Endothelial cell of umbilical vein (primary cell): Measurements from ENCODE around the gene AVPR2. TPM values are rescaled to one million over a fixed set of nuclear protein-coding genes. Genes with fewer than 3 reads are reported as not detected.

ENCODE experiments used
- BruUV-seq: library from RNA; stranded (reverse); fragments of 400-500 nt; replicated peaks from 2 replicates; lab custom pipeline; 2021; lab: Mats Ljungman, UMichigan
- CTCF ChIA-PET: fragments of 300-600, 350-600 bp; sonication (Branson Sonifier 250); formaldehyde crosslinking; loops from one replicate; lab custom pipeline; 2021; ENCODE audit warnings: antibody characterized with exemption, inconsistent platforms; lab: Charles Lee
- POLR2A ChIA-PET: fragments of 300-600, 350-600 bp; sonication (Branson Sonifier 250); formaldehyde crosslinking; loops from one replicate; lab custom pipeline; 2021; ENCODE audit warnings: antibody characterized with exemption, inconsistent platforms; lab: Charles Lee
- DNase-seq: peaks from one replicate; pipeline ENCODE4 v3.0.0-alpha.2; 2011; ENCODE audit warnings: low read depth, low spot score
- FAIRE-seq: peaks from 2 replicates; lab custom pipeline; 2011; peaks lifted over from hg19 to GRCh38; lab: Jason Lieb, UNC
- H2AFZ ChIP-seq: 2 replicates; pipeline ENCODE4 v1.6.0; 2012; ENCODE audit warnings: low read depth, low read length, control low read depth, inconsistent platforms
- H3K27ac ChIP-seq: 2 replicates; pipeline ENCODE4 v1.5.1; 2011; ENCODE audit warnings: low read depth, mild to moderate bottlenecking, control low read depth, low read length, moderate library complexity; ENCODE audit not compliant: insufficient read depth
- H3K27me3 ChIP-seq, 2 experiments: 2 replicates each; pipeline versions ENCODE4 v1.6.0 to v1.6.1; 2011; ENCODE audit warnings: low read length in 2 of 2, mixed read lengths in 1 of 2; ENCODE audit not compliant: control insufficient read depth in 2 of 2, insufficient read depth in 2 of 2
- H3K36me3 ChIP-seq, 2 experiments: 2 replicates in 1 of 2; 3 replicates in 1 of 2; pipeline ENCODE4 v1.5.1; 2011; ENCODE audit warnings: low read length in 2 of 2, mild to moderate bottlenecking in 1 of 2, moderate library complexity in 1 of 2; ENCODE audit not compliant: control insufficient read depth in 2 of 2, insufficient read depth in 2 of 2; ENCODE audit errors: extremely low read depth in 1 of 2
- H3K4me1 ChIP-seq: 3 replicates; pipeline ENCODE4 v1.5.1; 2011; ENCODE audit warnings: mild to moderate bottlenecking, low read length; ENCODE audit not compliant: control insufficient read depth, insufficient read depth; ENCODE audit errors: extremely low read depth
- H3K4me2 ChIP-seq: 2 replicates; pipeline ENCODE4 v1.6.1; 2011; ENCODE audit warnings: low read length, control low read depth, mixed read lengths; ENCODE audit not compliant: insufficient read depth
- H3K4me3 ChIP-seq, 3 experiments: fragments of 200-600 bp in 1 of 3; sonication (generic), shearing (Covaris generic) in 1 of 3; replicated peaks in 1 of 3; 2 replicates each; pipeline ENCODE4 v1.5.1; 2011 to 2016; ENCODE audit warnings: control low read depth in 3 of 3, low read length in 3 of 3, mild to moderate bottlenecking in 2 of 3, inconsistent platforms in 1 of 3, low read depth in 1 of 3, moderate library complexity in 1 of 3; ENCODE audit not compliant: insufficient read depth in 1 of 3
- H3K79me2 ChIP-seq: 2 replicates; pipeline ENCODE4 v1.6.0; 2012; ENCODE audit warnings: low read length, inconsistent platforms; ENCODE audit not compliant: control insufficient read depth, insufficient read depth
- H3K9ac ChIP-seq: replicated peaks from 2 replicates; pipeline ENCODE3; 2011; ENCODE audit warnings: low read length, control low read depth; ENCODE audit not compliant: insufficient read depth; ENCODE audit errors: extremely low read depth
- H3K9me1 ChIP-seq: replicated peaks from 3 replicates; pipeline ENCODE4 v1.6.0; 2011; ENCODE audit warnings: mild to moderate bottlenecking, low read length; ENCODE audit not compliant: control insufficient read depth, insufficient read depth; ENCODE audit errors: extremely low read depth
- H3K9me3 ChIP-seq: replicated peaks from 2 replicates; pipeline ENCODE4 v1.5.1; 2012; ENCODE audit warnings: low read length, inconsistent platforms; ENCODE audit not compliant: control insufficient read depth, insufficient read depth
- H4K20me1 ChIP-seq: replicated peaks from 2 replicates; pipeline ENCODE3; 2011; ENCODE audit warnings: mild to moderate bottlenecking, low read length; ENCODE audit not compliant: control insufficient read depth, insufficient read depth; ENCODE audit errors: extremely low read depth
- CTCF ChIP-seq, 2 donors: IDR thresholded peaks; 1 replicate in 1 of 2; 2 replicates in 1 of 2; pipeline ENCODE4 v1.5.1; 2011; ENCODE audit warnings: low read length in 2 of 2, mild to moderate bottlenecking in 2 of 2, moderate library complexity in 2 of 2, control low read depth in 1 of 2, inconsistent platforms in 1 of 2, low read depth in 1 of 2; ENCODE audit not compliant: insufficient read depth in 1 of 2; ENCODE audit errors: extremely low read depth in 1 of 2
- EZH2 ChIP-seq: IDR thresholded peaks from 2 replicates; pipeline ENCODE4 v1.6.1; 2012; ENCODE audit warnings: borderline replicate concordance, low read depth, mild to moderate bottlenecking, moderate library complexity, low read length, inconsistent platforms; ENCODE audit not compliant: severe bottlenecking
- FOS ChIP-seq: IDR thresholded peaks from 2 replicates; pipeline ENCODE4 v1.6.1; 2011; ENCODE audit warnings: mild to moderate bottlenecking, low read length, moderate library complexity, borderline replicate concordance; ENCODE audit not compliant: insufficient read depth
- GATA2 ChIP-seq: IDR thresholded peaks from 2 replicates; pipeline ENCODE4 v1.7.0; 2011; ENCODE audit warnings: low read depth, mild to moderate bottlenecking, moderate library complexity, mixed read lengths, low read length; ENCODE audit not compliant: insufficient read length, insufficient read depth
- JUN ChIP-seq: IDR thresholded peaks from 2 replicates; pipeline ENCODE4 v1.6.1; 2011; ENCODE audit warnings: borderline replicate concordance, low read depth; ENCODE audit not compliant: insufficient read length, insufficient read depth
- MAX ChIP-seq: IDR thresholded peaks from 2 replicates; pipeline ENCODE4 v1.6.1; 2011; ENCODE audit not compliant: insufficient read depth, insufficient read length
- MYC ChIP-seq: IDR thresholded peaks from one replicate; pipeline ENCODE4 v1.6.1; 2011; ENCODE audit warnings: mild to moderate bottlenecking, low read depth, low read length
- POLR2A ChIP-seq: IDR thresholded peaks from 2 replicates; pipeline ENCODE4 v1.6.1; 2012; ENCODE audit warnings: low read depth, mild to moderate bottlenecking, control low read depth, low read length
- POLR2AphosphoS5 ChIP-seq: IDR thresholded peaks from 2 replicates; pipeline ENCODE4 v1.6.1; 2012; ENCODE audit warnings: low read depth, mild to moderate bottlenecking, control low read depth, low read length, moderate library complexity; ENCODE audit not compliant: insufficient read depth
- dilution Hi-C: fragments of 300-500 bp; cut with MboI; formaldehyde crosslinking; loops from one replicate; pipeline ENCODE4 v1.15.0; 2019; ENCODE audit warnings: low sequenced_read_pairs; ENCODE audit not compliant: extremely low pct_ligation_motif_present
- intact Hi-C: fragments of 100-400 bp; cut with micrococcal nuclease; formaldehyde crosslinking; loops from one replicate; pipeline ENCODE4 v1.10.0; 2022
- polyA plus RNA-seq, 4 experiments: library from polyadenylated mRNA; depleted of rRNA in 3 of 4; stranded (reverse) in 3 of 4; unstranded in 1 of 4; fragments of >200 nt; gene quantifications; 2 replicates each; pipeline versions ENCODE4 v1.2.1 to v1.2.3, GENCODE V29; 2011 to 2012; ENCODE audit warnings: missing spikeins in 1 of 4
- total RNA-seq: library from RNA; stranded (reverse); gene quantifications from 2 replicates; pipeline ENCODE4 v1.2.3, GENCODE V29; 2021

The AVPR2 gene
- total and polyA plus RNA-seq, 2 donors (not counting 3 experiments of a cell fraction or from before 2014, with no cell fraction given), result not detected

- Histone ChIP-seq H2AFZ (no peak overlapping the region), H3K4me3 (no peak overlapping the region), H3K36me3 (no peaks in the 10 kb centered on the region), H3K9me3 (no peaks in the 10 kb centered on the region), H3K4me1 (no peaks in the 10 kb centered on the region), H3K27ac (no peak overlapping the region), H3K79me2 (no peaks in the 10 kb centered on the region), H3K9me1 (no peaks in the 10 kb centered on the region), H4K20me1 (no peaks in the 10 kb centered on the region), H3K9ac (no peak overlapping the region), H3K4me2 (no peak overlapping the region), H3K27me3 (no peaks in the 10 kb centered on the region)
- TF ChIP-seq CTCF (IDR thresholded peaks at IDR 0.05; ENCODE audit: extremely low read depth in 1 of 2, insufficient read depth in 1 of 2, low read depth in 1 of 2, low read length in 2 of 2) (no peak), JUN (no peak), MAX (no peak), EZH2 (no peak), GATA2 (no peak), MYC (no peak), POLR2AphosphoS5 (no peak), FOS (no peak), POLR2A (no peak)
- ChIA-PET CTCF (no interaction called here), POLR2A (no interaction called here)
- FAIRE-seq, result no peak
- dilution Hi-C loops (no loop called here), intact Hi-C loops (no loop called here)
- DNase-seq, result no peak
- BruUV-seq, result no TSS peak
These were observed 37.3 kb upstream of the AVPR2 start for GRCh38 chrX:153867139-153867538.
